Stimulated activated CD4-positive, alpha-beta T cell treated with anti-CD3 and anti-CD28 coated beads, Interleukin-2, amount 100 ng/mL, for 48 hours (primary cell): ENCODE data around the gene DENND5A.
"Not testable (repeated sequence)": the region's sequence is repeated elsewhere in the genome, so short reads cannot be mapped to it uniquely, and the experiment has no call there.

ENCODE experiments used
- DNase-seq, 2 donors: peaks; one replicate each; pipeline ENCODE4 v3.0.0-alpha.2; 2020

Gene DENND5A

GRCh38 chr11:9264316-9265210 lies 587 bp downstream of the DENND5A start:
- DNase-seq = peak; percentile 21 to 32

- peak; percentile 30 to 38 for DNase-seq
Observed at GRCh38 chr11:9263840-9264315, 1.3 kb downstream of the DENND5A start.

GRCh38 chr11:9260838-9261146 lies 4.4 kb downstream of the DENND5A start:
- DNase-seq = not testable (repeated sequence)

GRCh38 chr11:9259981-9260837 lies 4.9 kb downstream of the DENND5A start:
- DNase-seq = no peak

GRCh38 chr11:9258279-9258678 lies 6.9 kb downstream of the DENND5A start:
- DNase-seq = not testable (repeated sequence)

GRCh38 chr11:9254416-9254815 lies 10.7 kb downstream of the DENND5A start:
- no peak for DNase-seq

GRCh38 chr11:9253086-9253485 lies 12.1 kb downstream of the DENND5A start:
- DNase-seq = no peak

- DNase-seq = no peak
Observed at GRCh38 chr11:9251311-9251710, 13.8 kb downstream of the DENND5A start.

GRCh38 chr11:9250139-9250582 lies 15.0 kb downstream of the DENND5A start:
- no peak for DNase-seq

- no peak for DNase-seq
Observed at GRCh38 chr11:9249252-9249651, 15.9 kb downstream of the DENND5A start.

- no peak for DNase-seq
Observed at GRCh38 chr11:9247863-9248262, 17.3 kb downstream of the DENND5A start.

GRCh38 chr11:9236242-9236641 lies 28.9 kb downstream of the DENND5A start:
- DNase-seq = not testable (repeated sequence)

- DNase-seq = no peak
Observed at GRCh38 chr11:9232482-9232881, 32.7 kb downstream of the DENND5A start.

GRCh38 chr11:9231848-9232177 lies 33.3 kb downstream of the DENND5A start:
- no peak for DNase-seq

GRCh38 chr11:9230296-9230695 lies 34.9 kb downstream of the DENND5A start:
- DNase-seq = no peak

- DNase-seq = no peak
Observed at GRCh38 chr11:9228091-9228490, 37.1 kb downstream of the DENND5A start.

GRCh38 chr11:9225748-9226298 lies 39.3 kb downstream of the DENND5A start:
- no peak for DNase-seq

- DNase-seq = no peak
Observed at GRCh38 chr11:9222654-9223053, 42.5 kb downstream of the DENND5A start.

GRCh38 chr11:9220853-9221252 lies 44.3 kb downstream of the DENND5A start:
- DNase-seq = not testable (repeated sequence)

- DNase-seq = no peak
Observed at GRCh38 chr11:9219572-9219971, 45.6 kb downstream of the DENND5A start.

- no peak for DNase-seq
Observed at GRCh38 chr11:9219115-9219514, 46.0 kb downstream of the DENND5A start.

- DNase-seq = no peak
Observed at GRCh38 chr11:9214765-9215164, 50.4 kb downstream of the DENND5A start.

- no peak for DNase-seq
Observed at GRCh38 chr11:9211322-9211721, 53.8 kb downstream of the DENND5A start.

- no peak for DNase-seq
Observed at GRCh38 chr11:9210922-9211320, 54.2 kb downstream of the DENND5A start.
